ENCODE data around the gene NOS1AP.

GRCh38 chr1:162059721-162060120, 9.8 kb upstream of the NOS1AP start:
- TF ChIP-seq CTCF (IDR thresholded peaks at IDR 0.05) (no peak), POLR2AphosphoS5 (IDR thresholded peaks at IDR 0.05; ENCODE audit: insufficient read depth in 1 of 2, low read depth in 1 of 2) (no peak), POLR2A (IDR thresholded peaks at IDR 0.05) (no peak)

Measured in vagina (tissue), 2 donors.